GM18873 (cell line): ENCODE measurements around the gene CAPN15.
"Not testable (repeated sequence)": the region's sequence is repeated elsewhere in the genome, so short reads cannot be mapped to it uniquely, and the experiment has no call there.

Experiments used
- ATAC-seq: cut with Tn5 transposase; IDR thresholded peaks from one replicate; pipeline ENCODE4 v1.9.1; 2021; ENCODE audit warnings: mild to moderate bottlenecking, moderate library complexity, moderate number of reproducible peaks; ENCODE audit not compliant: unreplicated experiment, low FRiP score

CAPN15 gene

DNA sequence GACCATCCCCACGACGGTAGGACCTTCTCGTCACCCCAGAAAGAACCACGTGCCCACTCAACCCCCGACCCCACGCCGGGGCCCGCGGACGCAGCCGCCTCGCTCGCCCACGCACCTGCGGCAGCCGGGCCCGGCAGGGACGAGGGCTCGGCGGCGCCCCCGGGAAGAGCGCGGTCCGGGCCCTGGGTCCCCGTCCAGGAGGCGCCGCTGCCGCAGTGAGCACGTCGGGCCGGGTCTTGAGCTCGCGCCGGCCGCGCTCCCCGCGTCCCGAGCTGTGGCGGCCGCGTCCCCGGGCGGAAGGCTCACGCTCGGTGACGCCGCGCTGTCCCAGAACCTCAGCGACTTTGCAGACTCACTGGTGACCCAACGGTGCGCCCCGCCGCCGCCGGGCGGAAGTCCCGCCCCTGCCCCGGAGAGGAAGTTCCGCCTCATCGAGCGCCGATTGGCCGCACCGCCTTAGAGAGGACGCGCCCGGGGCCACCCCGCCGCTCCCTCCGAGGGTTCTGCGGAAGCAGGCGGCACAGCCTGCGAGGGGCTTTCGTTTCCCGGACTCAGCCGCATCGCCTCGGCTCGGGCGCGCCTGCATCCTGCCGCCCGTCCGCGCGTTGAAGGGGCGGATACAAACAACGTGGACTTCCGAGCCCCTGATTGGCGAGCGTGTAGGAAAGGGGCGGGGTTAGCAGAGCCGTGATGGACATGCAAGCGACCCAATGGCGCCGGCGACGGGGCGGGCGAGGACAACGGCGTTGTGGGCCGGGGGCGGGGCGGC is 61.6 kb downstream of the CAPN15 start:
- ATAC-seq, result peak; percentile 78

DNA sequence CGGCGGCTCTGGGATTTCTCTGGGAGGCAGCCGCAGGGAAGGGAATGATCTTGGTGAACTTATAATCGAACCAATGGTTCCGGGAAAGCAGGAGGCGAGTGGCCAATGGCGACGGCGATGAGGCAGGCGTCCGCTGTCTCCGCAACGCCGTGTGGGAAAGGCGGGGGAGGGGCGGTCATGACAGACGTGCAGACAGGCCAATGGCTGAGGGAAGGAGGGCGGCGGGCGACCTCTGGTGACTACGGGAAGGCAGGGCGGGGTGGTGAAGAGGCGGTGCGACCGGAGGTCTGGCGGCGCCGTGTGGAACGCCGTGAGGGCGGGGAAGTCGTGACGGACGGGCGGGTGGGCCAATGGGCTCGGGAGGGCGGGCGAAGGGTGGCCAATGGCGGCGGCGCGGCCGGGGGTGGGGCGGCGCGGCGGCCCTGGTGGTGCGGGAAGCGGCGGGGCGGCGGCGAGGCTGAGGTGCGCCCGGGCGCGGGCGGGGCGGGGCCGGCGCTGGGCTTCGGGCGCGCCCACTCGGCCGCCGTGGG is 62.2 kb downstream of the CAPN15 start, which contains the start of gene RAB40C:
Gene RAB40C (plus strand): TSS at position 409 of the 530 bp plus-strand sequence. CDS start 226 bp downstream, outside the sequence.
- peak; percentile 68 for ATAC-seq

DNA sequence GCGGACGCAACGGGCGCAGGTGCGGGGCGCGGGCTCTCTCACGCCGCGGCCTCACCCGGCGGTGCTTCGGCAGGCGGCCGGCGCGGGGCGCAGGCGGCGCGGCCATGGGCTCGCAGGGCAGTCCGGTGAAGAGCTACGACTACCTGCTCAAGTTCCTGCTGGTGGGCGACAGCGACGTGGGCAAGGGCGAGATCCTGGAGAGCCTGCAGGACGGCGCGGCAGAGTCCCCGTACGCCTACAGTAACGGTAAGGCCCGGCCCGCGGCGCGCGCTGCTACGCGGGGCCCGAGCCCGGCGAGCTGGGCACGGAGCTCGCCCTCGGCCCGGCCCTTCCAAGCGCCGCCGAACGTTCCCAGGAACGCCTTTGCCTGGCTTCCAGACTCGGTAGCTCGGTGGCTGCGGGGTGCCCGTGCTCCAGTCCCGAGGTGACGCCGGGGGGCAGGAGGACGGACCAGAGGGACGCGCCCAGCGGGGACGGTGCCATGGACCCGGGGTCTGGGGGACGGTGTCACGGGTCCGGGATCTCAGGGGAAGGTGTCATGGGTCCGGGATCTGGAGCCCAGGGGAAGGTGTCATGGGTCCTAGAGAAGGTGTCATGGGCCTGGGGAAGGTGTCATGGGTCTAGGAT is 62.8 kb downstream of the CAPN15 start:
- no peak for ATAC-seq

DNA sequence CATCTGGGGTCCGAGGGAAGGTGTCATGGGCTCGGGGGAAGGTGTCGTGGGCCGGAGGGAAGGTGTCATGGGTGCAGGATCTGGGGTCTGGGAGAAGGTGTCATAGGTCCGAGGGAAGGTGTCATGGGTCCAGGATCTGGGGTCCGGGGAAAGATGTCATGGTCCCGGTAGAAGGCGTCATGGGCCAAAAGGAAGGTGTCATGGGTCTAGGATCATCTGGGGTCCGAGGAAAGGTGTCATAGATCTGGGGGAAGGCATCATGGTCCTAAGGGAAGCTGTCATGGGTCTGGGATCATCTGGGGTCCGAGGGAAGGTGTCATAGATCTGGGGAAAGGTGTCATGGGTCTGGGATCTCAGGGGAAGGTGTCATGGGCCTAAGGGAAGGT is 63.3 kb downstream of the CAPN15 start:
- ATAC-seq, result no peak

DNA sequence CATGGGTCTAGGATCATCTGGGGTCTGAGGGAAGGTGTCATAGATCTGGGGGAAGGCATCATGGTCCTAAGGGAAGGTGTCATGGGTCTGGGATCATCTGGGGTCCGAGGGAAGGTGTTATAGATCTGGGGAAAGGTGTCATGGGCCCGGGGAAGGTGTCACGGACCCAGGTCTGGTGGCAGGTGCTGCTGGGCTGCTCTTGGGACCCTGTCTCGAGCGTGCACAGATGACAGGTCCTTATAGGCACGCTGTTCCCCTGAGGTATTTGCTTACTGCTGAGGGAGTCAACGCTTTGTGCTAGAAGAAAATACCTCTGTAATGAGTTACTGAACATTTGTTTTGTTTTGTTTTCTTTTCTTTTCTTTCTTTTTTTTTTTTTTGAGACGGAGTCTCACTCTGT is 63.7 kb downstream of the CAPN15 start:
- no peak for ATAC-seq

DNA sequence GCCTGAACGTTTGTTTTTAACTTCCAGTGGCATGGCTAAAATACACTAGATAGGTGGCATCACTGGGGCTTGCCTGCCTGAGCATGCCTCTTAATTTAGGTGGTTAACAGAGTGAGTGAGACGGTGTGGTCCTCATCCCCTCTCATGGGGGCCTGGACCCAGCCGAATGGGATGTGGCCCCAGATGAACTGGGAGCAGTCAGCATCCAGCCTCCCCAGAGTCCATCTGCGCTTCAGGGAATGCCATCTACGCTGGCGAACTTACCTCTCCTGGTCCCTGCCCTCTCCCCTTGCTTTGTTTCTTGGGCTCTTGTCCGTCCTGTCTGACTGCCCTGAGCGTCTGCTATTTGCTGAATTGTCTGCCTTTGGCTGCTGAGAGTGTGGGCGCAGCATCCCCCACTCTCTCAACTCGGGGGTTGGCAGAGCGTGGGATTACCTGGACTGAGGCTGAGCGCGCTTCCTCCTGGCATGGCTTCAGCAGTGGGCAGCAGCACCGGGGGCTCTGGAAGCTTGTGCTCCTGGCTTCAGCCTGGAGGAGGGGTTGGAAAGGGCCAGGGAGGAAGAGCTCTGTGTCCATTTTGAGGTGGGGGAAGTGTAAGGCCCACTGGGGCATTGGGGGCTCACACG is 64.5 kb downstream of the CAPN15 start:
- ATAC-seq, result no peak

DNA sequence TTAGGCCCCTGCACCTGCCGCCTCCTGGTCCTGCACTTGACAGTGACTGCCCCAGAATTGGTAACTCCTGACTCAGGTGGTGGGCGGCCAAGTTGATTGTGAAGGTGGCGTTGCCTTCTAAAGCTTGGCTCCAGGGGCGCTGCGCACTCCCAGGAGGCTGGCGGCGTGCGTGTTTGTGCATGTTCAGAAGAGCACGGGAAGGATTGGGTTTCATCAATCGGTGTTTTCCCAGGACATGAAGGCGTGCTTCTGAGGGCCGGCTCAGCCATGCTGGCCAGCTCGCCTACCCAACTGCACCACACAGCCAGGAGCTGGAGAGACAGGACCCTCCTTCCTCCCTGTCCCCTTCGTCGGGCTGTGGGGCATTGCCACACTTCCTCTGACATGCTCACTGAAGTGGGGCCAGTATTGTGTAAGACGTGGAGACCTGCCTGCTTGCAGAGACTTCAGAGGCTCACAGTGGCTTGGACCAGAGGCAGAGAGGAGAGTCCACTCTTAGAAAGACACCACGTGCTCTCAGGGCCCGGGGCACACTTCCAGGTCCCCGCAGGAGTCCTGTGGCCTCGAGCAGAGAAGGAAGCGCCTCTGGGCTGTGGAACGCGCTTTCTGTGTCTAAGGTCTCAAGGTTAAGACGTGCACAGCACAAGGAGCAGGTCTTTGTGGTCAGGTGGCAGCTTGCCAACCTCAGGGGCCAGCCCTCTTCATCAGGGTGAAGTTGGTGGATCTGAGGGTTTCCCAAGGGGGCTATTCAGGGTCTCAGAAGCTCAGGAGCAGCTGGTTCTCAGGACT is 65.2 kb downstream of the CAPN15 start:
- ATAC-seq, result no peak

DNA sequence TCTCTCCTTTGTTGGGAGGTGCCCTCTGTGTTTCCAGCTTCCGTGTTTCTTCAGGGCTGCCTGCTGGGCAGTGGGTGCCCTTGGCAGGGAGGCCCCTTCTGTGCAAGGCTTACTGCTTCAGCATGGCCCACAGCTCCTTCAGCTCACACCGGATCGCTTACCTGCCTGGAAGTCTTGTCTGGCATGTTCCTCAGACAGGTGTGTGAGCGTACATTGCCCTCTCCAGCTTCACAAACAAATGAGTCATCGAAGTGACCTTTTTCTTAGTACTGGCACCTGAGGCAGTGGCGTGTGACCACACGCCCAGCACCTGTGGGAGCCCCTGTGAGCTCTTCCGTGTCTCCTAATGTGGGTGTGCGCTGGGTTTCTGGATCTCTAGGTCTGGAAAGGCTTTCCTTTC is 65.9 kb downstream of the CAPN15 start:
- ATAC-seq, result no peak

DNA sequence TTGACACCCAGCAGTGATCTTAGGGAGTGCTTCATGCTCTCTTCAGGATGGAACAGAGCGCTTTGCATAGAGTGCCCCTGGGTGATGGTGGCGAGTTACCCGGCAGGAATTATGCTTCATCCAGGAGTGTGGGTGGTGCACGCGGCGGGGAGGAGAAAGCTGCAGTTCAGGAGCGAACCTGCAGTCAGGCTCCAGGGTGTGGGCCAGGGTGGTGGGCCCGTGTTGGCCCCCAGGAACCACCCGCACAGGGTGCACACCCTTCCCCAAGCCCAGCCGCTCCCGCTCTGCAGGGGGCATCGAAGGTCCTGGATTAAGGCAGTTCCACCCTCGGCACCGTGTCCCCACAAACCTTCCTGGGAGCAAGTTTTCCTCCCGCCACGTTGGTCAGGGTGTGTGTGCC is 66.3 kb downstream of the CAPN15 start:
- no peak for ATAC-seq

DNA sequence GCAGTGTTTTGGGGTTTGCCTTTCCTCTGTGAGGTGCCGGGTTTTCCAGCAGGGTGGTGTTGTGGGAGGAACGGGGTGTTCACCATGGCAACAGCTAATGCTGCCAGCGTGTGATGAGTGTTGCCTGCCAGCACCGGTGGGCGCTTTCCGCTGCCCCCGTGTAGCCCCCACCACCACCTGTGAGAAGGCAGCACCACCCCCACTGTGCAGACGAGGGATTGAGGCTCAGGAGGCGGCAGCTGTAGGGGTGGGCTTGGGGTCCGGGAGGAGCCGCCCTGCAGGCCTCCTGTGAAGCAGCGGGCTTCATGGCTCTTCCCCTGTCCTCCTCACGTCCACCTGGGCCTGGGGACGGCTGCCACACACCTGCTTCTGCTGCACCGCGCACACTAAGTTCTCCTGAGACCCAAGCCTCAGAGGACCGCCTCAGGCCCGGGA is 67.6 kb downstream of the CAPN15 start:
- no peak for ATAC-seq

DNA sequence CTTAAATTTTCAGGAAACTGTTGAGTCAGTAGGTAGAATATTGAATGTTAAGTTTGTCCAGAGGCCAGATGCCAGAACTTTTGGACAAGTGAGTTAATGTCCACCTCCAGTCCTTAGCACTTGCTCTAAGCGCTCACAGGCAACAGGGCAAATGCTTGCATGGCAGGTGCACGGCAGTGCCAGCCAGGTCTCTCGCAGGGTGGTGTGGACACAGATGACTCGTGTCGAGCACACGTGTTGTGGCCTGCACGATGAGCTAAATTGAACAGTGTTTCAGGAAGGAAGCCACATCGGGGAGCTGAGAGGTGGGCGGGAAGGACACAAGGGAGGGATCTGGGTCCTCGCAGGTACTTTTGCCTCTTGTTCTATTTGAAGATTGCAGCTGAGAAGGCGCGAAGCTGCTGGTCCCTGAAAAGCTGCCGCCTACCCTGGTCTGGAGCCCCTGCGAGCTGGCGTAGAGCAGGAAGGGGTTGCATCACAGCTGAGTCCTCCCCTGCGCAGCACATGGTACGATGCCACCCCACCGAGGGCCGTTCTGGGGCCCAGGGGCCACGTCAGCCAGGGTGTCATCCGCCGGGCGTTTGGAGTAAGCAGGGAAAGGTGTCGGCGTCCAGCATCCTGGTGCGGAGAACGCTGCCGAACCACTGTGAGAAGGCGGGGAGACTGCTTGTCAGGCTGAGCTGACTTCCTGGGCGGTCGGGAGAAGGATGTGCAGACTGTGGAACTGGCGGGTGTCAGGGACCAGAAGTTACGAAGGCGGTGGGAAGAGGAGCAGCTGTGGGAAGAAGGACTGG is 68.6 kb downstream of the CAPN15 start:
- no peak for ATAC-seq

DNA sequence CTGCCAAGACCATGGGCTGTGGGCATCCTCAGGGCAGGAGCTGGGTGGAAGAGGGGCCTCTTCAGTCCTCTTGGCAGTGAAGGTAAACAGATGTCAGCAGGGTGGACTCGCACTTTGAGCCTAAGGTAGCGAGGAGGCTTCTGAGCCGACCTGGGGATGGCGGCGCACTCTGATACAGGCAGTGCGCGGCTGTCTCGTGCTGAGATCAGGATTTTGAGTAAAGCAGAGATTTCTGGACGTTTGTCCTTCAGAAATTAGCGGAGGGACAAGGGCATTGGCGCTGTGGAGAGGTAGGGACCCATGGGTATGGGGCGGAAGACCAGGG is 69.2 kb downstream of the CAPN15 start:
- no peak for ATAC-seq

DNA sequence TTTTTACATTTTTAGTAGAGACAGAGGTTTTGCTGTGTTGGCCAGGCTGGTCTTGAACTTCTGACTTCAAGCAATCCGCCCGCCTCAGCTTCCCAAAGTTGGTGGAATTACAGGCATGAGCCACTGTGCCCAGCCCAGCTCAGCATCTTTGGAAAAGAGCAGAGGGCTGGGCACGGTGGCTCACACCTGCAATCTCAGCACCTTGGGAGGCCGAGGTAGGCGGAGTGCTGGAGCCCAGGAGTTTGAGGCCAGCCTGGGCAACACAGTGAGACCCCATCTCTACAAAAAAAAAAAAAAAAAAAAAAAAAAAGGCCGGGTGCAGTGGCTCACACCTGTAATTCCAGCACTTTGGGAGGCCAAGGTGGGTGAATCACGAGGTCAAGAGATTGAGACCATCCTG is 70.1 kb downstream of the CAPN15 start:
- ATAC-seq, result not testable (repeated sequence)

DNA sequence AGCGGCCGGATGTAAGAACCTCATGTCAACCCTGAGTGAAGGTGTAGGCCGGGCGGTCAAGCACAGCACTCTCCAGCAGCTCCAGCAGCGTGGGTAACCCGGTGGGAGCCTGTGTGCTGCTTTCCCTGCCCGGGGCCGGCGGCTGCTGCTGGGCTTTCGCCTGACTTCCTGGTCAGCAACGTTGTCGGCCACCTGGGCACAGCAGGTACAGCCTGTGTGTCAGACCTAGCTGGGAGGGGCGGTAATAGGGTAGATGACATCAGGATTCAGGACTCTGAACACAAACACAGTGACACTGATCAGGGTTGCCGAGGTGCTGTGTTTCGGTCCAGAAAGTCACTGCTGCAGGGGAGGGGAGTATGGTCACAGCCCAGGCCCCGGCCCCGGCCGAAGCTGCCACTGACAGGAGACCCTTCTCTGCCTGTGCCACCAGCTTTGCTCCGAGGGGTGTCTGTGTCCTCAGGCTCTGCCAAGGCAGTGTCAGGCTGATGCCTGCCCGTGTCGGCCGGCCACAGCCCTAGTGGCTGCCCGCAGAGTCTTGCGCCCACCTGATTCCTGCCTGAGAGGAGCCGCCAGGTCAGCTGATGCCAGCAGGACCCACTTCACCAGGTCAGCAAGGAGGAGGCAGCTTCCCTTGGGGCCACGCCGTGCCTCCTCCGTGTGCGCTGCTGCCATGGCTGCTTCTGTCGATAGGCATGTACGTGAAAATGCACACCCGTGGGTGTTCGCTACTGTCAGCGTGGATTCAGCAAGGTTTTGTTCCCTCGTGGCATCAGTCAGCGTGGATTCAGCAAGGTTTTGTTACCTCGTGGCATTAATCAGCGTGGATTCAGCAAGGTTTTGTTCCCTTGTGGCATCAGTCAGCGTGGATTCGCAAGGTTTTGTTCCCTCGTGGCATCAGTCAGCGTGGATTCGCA is 71.6 kb downstream of the CAPN15 start:
- no peak for ATAC-seq

DNA sequence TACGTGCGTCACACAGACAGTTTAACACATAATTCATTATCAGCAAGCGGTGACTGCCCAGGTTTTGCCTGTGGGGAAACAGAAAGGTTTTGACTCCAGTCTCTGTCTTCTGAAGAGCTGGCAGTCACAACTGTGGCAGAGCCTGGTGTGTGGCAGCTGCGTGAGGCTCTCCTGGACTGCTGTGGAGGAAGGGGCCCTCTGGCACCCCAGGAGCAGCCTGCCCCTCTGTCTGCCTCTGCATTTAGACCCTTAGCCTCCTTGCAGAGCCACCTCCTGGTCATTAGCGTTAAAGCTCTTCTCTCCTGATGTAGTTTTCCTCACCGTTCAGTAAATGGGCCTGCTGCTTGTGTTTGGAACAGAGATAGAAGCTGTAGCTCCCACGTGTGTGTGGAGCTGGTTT is 73.3 kb downstream of the CAPN15 start:
- no peak for ATAC-seq

DNA sequence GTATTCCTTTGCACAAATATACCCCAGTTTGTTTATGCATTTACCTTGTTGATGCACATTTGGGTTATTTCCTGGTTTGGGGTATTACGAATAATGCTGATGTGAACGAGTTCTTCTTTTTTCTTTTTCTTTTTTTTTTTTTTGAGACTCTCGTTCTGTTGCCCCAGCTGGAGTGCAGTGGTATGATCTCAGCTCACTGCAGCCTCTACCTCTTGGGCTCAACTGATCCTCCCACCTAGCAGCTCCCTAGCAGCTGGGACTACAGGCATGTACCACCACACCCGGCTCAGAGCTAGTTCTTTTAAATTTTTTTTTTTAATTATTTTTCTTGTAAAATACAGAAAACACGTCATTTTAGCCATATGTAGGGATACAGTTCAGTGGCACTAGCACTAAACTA is 76.4 kb downstream of the CAPN15 start:
- ATAC-seq, result no peak
